ENCODE data around the gene MYO1F. TPM values are rescaled to one million over a fixed set of nuclear protein-coding genes. Genes with fewer than 3 reads are reported as not detected.

The MYO1F gene
- total and polyA plus RNA-seq, 2 of the 13 experiments (the other 11 are each of a cell fraction or from before 2014, with no cell fraction given), result 0.09 to 0.13 TPM

- no peak for TF ChIP-seq ETV6 (CRISPR knock-in tag; conservative IDR thresholded peaks at IDR 0.05)
- peak; percentile 14; the same call in 1 of the 2 replicates for TF ChIP-seq ZNF350 (CRISPR knock-in tag; IDR thresholded peaks at IDR 0.05; ENCODE audit: borderline replicate concordance, low read depth)
- no peak for TF ChIP-seq ZMAT3 (CRISPR knock-in tag; conservative IDR thresholded peaks at IDR 0.05)
- TF ChIP-seq ZNF234 (CRISPR knock-in tag; conservative IDR thresholded peaks at IDR 0.05), result no peak
- TF ChIP-seq SMC3 (IDR thresholded peaks at IDR 0.05; ENCODE audit: low read length), result no peak
- TF ChIP-seq ZNF850 (CRISPR knock-in tag; conservative IDR thresholded peaks at IDR 0.05), result no peak
- TF ChIP-seq CHD4 (IDR thresholded peaks at IDR 0.05; ENCODE audit: borderline replicate concordance, low read length), result no peak
- no peak for TF ChIP-seq FOXP1 (IDR thresholded peaks at IDR 0.05)
- no peak for TF ChIP-seq FOXP1 (CRISPR knock-in tag; IDR thresholded peaks at IDR 0.05)
- TF ChIP-seq, protein P1, sequence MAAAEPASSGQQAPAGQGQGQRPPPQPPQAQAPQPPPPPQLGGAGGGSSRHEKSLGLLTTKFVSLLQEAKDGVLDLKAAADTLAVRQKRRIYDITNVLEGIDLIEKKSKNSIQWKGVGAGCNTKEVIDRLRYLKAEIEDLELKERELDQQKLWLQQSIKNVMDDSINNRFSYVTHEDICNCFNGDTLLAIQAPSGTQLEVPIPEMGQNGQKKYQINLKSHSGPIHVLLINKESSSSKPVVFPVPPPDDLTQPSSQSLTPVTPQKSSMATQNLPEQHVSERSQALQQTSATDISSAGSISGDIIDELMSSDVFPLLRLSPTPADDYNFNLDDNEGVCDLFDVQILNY (CRISPR knock-in tag; conservative IDR thresholded peaks at IDR 0.05), result no peak
- TF ChIP-seq, protein P2, sequence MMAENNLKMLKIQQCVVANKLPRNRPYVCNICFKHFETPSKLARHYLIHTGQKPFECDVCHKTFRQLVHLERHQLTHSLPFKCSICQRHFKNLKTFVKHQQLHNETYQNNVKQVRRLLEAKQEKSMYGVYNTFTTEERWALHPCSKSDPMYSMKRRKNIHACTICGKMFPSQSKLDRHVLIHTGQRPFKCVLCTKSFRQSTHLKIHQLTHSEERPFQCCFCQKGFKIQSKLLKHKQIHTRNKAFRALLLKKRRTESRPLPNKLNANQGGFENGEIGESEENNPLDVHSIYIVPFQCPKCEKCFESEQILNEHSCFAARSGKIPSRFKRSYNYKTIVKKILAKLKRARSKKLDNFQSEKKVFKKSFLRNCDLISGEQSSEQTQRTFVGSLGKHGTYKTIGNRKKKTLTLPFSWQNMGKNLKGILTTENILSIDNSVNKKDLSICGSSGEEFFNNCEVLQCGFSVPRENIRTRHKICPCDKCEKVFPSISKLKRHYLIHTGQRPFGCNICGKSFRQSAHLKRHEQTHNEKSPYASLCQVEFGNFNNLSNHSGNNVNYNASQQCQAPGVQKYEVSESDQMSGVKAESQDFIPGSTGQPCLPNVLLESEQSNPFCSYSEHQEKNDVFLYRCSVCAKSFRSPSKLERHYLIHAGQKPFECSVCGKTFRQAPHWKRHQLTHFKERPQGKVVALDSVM (CRISPR knock-in tag; IDR thresholded peaks at IDR 0.05), result peak; percentile 31; the same call in 1 of the 2 replicates
- TF ChIP-seq ZNF891 (CRISPR knock-in tag; IDR thresholded peaks at IDR 0.05), result no peak
- no peak for TF ChIP-seq MBNL3 (CRISPR knock-in tag; conservative IDR thresholded peaks at IDR 0.05)
- TF ChIP-seq, protein P3, sequence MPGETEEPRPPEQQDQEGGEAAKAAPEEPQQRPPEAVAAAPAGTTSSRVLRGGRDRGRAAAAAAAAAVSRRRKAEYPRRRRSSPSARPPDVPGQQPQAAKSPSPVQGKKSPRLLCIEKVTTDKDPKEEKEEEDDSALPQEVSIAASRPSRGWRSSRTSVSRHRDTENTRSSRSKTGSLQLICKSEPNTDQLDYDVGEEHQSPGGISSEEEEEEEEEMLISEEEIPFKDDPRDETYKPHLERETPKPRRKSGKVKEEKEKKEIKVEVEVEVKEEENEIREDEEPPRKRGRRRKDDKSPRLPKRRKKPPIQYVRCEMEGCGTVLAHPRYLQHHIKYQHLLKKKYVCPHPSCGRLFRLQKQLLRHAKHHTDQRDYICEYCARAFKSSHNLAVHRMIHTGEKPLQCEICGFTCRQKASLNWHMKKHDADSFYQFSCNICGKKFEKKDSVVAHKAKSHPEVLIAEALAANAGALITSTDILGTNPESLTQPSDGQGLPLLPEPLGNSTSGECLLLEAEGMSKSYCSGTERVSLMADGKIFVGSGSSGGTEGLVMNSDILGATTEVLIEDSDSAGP (CRISPR knock-in tag; IDR thresholded peaks at IDR 0.05; ENCODE audit: borderline replicate concordance), result no peak
- peak; percentile 16; the same call in 1 of the 2 replicates for TF ChIP-seq ZNF225 (CRISPR knock-in tag; IDR thresholded peaks at IDR 0.05)
- TF ChIP-seq ZNF605 (CRISPR knock-in tag; IDR thresholded peaks at IDR 0.05), result no peak
- no peak for TF ChIP-seq ZFX (CRISPR knock-in tag; IDR thresholded peaks at IDR 0.05; ENCODE audit: low read depth)
- TF ChIP-seq ZNF878 (CRISPR knock-in tag; IDR thresholded peaks at IDR 0.05), result 0 out of 2 replicates have a peak, but pooled peaks have one; percentile 23
- 0 out of 2 replicates have a peak, but pooled peaks have one; percentile 7 for TF ChIP-seq AKAP8 (CRISPR knock-in tag; IDR thresholded peaks at IDR 0.05)
- TF ChIP-seq ZNF703 (CRISPR knock-in tag; IDR thresholded peaks at IDR 0.05; ENCODE audit: borderline replicate concordance), result no peak
- TF ChIP-seq ZBTB25 (CRISPR knock-in tag; IDR thresholded peaks at IDR 0.05), result no peak
- no peak for TF ChIP-seq ZNF775 (CRISPR knock-in tag; IDR thresholded peaks at IDR 0.05; ENCODE audit: borderline replicate concordance)
- TF ChIP-seq ATF7-NPFF (CRISPR knock-in tag; IDR thresholded peaks at IDR 0.05; ENCODE audit: low read depth), result no peak
- no peak for TF ChIP-seq ZNF615 (CRISPR knock-in tag; IDR thresholded peaks at IDR 0.05; ENCODE audit: borderline replicate concordance)
- no peak for TF ChIP-seq GZF1 (CRISPR knock-in tag; IDR thresholded peaks at IDR 0.05)
- TF ChIP-seq ZNF790 (CRISPR knock-in tag; IDR thresholded peaks at IDR 0.05; ENCODE audit: borderline replicate concordance), result 0 out of 2 replicates have a peak, but pooled peaks have one; percentile 69
- no peak for TF ChIP-seq TP53 (CRISPR knock-in tag; conservative IDR thresholded peaks at IDR 0.05)
Measured at GRCh38 chr19:8513036-8513686, 64.1 kb downstream of the MYO1F start (continued).

Data from HepG2 (cell line).